Esophagus squamous epithelium (tissue), 4 donors: Measurements from ENCODE around the gene VN1R4.

Source experiments
- POLR2A ChIP-seq, 4 donors: fragments of 450-650 bp; IDR thresholded peaks; one replicate each; pipeline ENCODE4 v1.6.1; 2017; ENCODE audit warnings: antibody characterized with exemption in 4 of 4, mild to moderate bottlenecking in 4 of 4, moderate library complexity in 3 of 4
- TF ChIP-seq, protein P1 (sequence below), 6 experiments: fragments of 450-650 bp in 4 of 6; fragments of 200-600 bp in 2 of 6; sonication (generic) in 2 of 6; IDR thresholded peaks; one replicate each; pipeline ENCODE4 v1.5.1; 2016 to 2019; ENCODE audit warnings: antibody characterized with exemption in 6 of 6, mild to moderate bottlenecking in 4 of 6, moderate library complexity in 4 of 6

DNA sequence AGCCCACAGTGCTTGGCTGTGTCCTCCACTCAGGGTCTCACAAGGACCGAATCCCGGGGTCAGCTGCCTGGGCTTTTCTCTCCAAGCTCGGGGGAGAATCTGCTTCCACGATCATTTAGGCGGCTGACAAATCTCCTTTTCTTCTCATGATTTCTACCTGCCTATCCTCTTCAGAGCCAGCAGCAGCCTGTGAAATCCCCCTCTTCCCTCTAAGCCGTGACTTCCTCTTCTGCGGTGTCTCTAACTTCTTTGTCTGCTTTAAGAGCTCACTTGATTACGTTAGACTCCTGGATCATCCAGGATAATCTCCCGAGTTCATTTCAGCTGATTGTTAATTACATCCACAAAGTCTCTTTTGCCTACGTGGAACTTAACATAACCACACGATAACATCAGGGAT lies 43.5 kb upstream of the VN1R4 start:
- TF ChIP-seq, protein P1, sequence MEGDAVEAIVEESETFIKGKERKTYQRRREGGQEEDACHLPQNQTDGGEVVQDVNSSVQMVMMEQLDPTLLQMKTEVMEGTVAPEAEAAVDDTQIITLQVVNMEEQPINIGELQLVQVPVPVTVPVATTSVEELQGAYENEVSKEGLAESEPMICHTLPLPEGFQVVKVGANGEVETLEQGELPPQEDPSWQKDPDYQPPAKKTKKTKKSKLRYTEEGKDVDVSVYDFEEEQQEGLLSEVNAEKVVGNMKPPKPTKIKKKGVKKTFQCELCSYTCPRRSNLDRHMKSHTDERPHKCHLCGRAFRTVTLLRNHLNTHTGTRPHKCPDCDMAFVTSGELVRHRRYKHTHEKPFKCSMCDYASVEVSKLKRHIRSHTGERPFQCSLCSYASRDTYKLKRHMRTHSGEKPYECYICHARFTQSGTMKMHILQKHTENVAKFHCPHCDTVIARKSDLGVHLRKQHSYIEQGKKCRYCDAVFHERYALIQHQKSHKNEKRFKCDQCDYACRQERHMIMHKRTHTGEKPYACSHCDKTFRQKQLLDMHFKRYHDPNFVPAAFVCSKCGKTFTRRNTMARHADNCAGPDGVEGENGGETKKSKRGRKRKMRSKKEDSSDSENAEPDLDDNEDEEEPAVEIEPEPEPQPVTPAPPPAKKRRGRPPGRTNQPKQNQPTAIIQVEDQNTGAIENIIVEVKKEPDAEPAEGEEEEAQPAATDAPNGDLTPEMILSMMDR (IDR thresholded peaks at IDR 0.05), result no peak
- no peak for TF ChIP-seq POLR2A (IDR thresholded peaks at IDR 0.05)
